Smooth muscle cell (in vitro differentiated cells): ENCODE data around the gene PSMD4. TPM values are rescaled to one million over a fixed set of nuclear protein-coding genes. Genes with fewer than 3 reads are reported as not detected.

ENCODE experiments used
- DNase-seq: peaks from one replicate; lab custom pipeline; 2025; ENCODE audit not compliant: unreplicated experiment; lab: John Stamatoyannopoulos, UW
- H2AFZ ChIP-seq: fragments of 200-600 bp; sonication (generic); 2 replicates; pipeline ENCODE4 v1.6.0; 2016; ENCODE audit warnings: antibody characterized with exemption, low read depth, mild to moderate bottlenecking
- H3F3A ChIP-seq: fragments of 200-600 bp; sonication (generic); 2 replicates; pipeline ENCODE4 v1.6.0; 2017; ENCODE audit warnings: antibody characterized with exemption, low read depth
- H3K27ac ChIP-seq: fragments of 200-600 bp; sonication (generic); 2 replicates; pipeline ENCODE4 v1.5.1; 2016; ENCODE audit warnings: low read depth, mild to moderate bottlenecking
- H3K27me3 ChIP-seq: fragments of 200-600 bp; sonication (generic); 2 replicates; pipeline ENCODE4 v1.6.1; 2016; ENCODE audit warnings: low read depth, mild to moderate bottlenecking
- H3K36me3 ChIP-seq: fragments of 200-600 bp; sonication (generic); 2 replicates; pipeline ENCODE4 v1.5.1; 2016; ENCODE audit warnings: low read depth
- H3K4me1 ChIP-seq: fragments of 200-600 bp; sonication (generic); 2 replicates; pipeline ENCODE4 v1.5.1; 2016; ENCODE audit warnings: low read depth
- H3K4me2 ChIP-seq: fragments of 200-600 bp; sonication (generic); 2 replicates; pipeline ENCODE4 v1.6.0; 2016; ENCODE audit warnings: mild to moderate bottlenecking
- H3K4me3 ChIP-seq: fragments of 200-600 bp; sonication (generic); 2 replicates; pipeline ENCODE4 v1.5.1; 2016; ENCODE audit warnings: mild to moderate bottlenecking
- H3K79me2 ChIP-seq: fragments of 200-600 bp; sonication (generic); 2 replicates; pipeline ENCODE4 v1.6.0; 2016; ENCODE audit warnings: low read depth, mild to moderate bottlenecking
- H3K9ac ChIP-seq: fragments of 200-600 bp; sonication (generic); 2 replicates; pipeline ENCODE4 v1.6.0; 2016; ENCODE audit warnings: low read depth
- H3K9me3 ChIP-seq: fragments of 200-600 bp; sonication (generic); replicated peaks from 2 replicates; pipeline ENCODE4 v1.5.1; 2016; ENCODE audit warnings: low read depth
- H4K20me1 ChIP-seq: fragments of 200-600 bp; sonication (generic); 2 replicates; pipeline ENCODE4 v1.6.0; 2016; ENCODE audit warnings: low read depth
- CTCF ChIP-seq: fragments of 200-600 bp; sonication (generic); IDR thresholded peaks from 2 replicates; pipeline ENCODE4 v1.5.1; 2017; ENCODE audit warnings: borderline replicate concordance, mild to moderate bottlenecking, antibody characterized with exemption; ENCODE audit not compliant: insufficient read depth, poor library complexity, severe bottlenecking
- WGBS: methylation state at CpG from one replicate; pipeline ENCODE4 v1.1.7; 2016; ENCODE audit warnings: low lambda C conversion rate; 5-methylcytosine and 5-hydroxymethylcytosine counted together
- polyA plus RNA-seq: library from polyadenylated mRNA; unstranded; fragments of >200 nt; fragmentation: Nextera tagmentation; extraction: Ambion mirVana; gene quantifications from 2 replicates; pipeline ENCODE4 v1.2.1, GENCODE V29; 2016
- total RNA-seq: library from RNA; depleted of rRNA; stranded (reverse); fragments of >200 nt; gene quantifications from 2 replicates; pipeline ENCODE4 v1.2.3, GENCODE V29; 2014

Gene PSMD4
- total and polyA plus RNA-seq, 2 experiments from 2014 or later, result 109 to 198 TPM

DNA sequence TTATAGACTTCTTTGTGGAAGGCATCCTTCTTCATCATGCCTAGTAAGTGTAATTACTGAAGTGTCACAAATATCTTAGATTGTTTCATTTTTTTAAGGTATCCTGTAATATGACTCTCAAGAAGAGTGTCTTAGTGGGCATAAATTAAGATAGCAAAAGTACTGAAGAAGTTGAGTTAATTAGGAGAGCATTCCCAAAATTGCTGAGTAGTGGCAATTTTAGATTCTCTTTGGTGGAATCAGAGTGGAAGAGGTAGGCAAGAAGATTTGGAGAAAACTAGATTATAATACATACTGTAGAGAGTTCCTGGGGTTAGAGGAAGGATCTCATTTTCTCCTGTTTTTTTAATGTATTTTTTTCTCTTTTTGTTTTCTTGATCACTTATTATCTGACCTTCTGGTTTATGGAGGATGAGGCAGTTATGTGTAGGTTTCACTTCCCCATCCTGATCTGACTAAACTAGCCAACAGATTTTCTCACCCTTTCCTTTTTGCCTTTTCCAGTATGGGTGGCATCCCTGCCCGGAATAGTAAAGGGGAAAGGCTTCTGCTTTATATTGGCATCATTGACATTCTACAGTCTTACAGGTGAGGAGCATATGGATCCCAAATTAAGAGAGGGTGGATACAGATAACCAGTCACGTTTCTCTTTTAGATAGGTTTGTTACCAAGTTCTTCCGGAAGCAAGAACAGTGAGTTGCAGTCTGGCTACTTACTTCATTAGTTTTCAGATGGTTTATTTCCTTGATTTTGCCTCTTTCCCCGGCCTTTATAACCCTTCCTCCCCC, 16.7 kb upstream of the PSMD4 start:
- WGBS, result 82% methylated on average over 4 of the region's 4 CpGs
- H3K9me3 ChIP-seq, result no peaks in the 10 kb centered on the region
- H3K27ac ChIP-seq, result peak overlapping the region; percentile 55
- DNase-seq, result no peak
- H2AFZ ChIP-seq, result no peak overlapping the region
- no peaks in the 10 kb centered on the region for H3K79me2 ChIP-seq
- H3F3A ChIP-seq, result peaks cover 5% of the 10 kb centered on the region
- no peak for TF ChIP-seq CTCF
- H3K4me2 ChIP-seq, result no peak overlapping the region
- peaks cover 40% of the 10 kb centered on the region for H3K36me3 ChIP-seq
- H3K27me3 ChIP-seq, result no peaks in the 10 kb centered on the region
- no peak overlapping the region for H3K4me3 ChIP-seq
- no peak overlapping the region for H3K9ac ChIP-seq
- peaks cover 15% of the 10 kb centered on the region for H4K20me1 ChIP-seq
- H3K4me1 ChIP-seq, result no peaks in the 10 kb centered on the region

- peaks cover 5% of the 10 kb centered on the region for H3F3A ChIP-seq
- H4K20me1 ChIP-seq, result peaks cover 15% of the 10 kb centered on the region
- no peak overlapping the region for H2AFZ ChIP-seq
- peaks cover 40% of the 10 kb centered on the region for H3K36me3 ChIP-seq
- no peak overlapping the region for H3K9ac ChIP-seq
- no peak overlapping the region for H3K4me2 ChIP-seq
- H3K27me3 ChIP-seq, result no peaks in the 10 kb centered on the region
- no peak overlapping the region for H3K4me3 ChIP-seq
- H3K27ac ChIP-seq, result peak overlapping the region; percentile 55
- no peaks in the 10 kb centered on the region for H3K9me3 ChIP-seq
- no peaks in the 10 kb centered on the region for H3K4me1 ChIP-seq
- DNase-seq, result no peak
- no peak for TF ChIP-seq CTCF
- 41% methylated on average over 1 of the region's 1 CpG for WGBS
- H3K79me2 ChIP-seq, result no peaks in the 10 kb centered on the region
These were observed 16.1 kb upstream of the PSMD4 start for GRCh38 chr1:151238467-151238739.

GRCh38 chr1:151242442-151242841, 12.1 kb upstream of the PSMD4 start:
- no peak overlapping the region for H3K4me2 ChIP-seq
- no peaks in the 10 kb centered on the region for H3K9me3 ChIP-seq
- H3K36me3 ChIP-seq, result peaks cover 16% of the 10 kb centered on the region
- H2AFZ ChIP-seq, result no peak overlapping the region
- H3K9ac ChIP-seq, result no peak overlapping the region
- H3F3A ChIP-seq, result peaks cover 14% of the 10 kb centered on the region
- whole genome bisulfite sequencing, result 100% methylated on average over 2 of the region's 2 CpGs
- no peak for TF ChIP-seq CTCF
- no peak overlapping the region for H3K27ac ChIP-seq
- peaks cover 15% of the 10 kb centered on the region for H4K20me1 ChIP-seq
- no peak for DNase-seq
- no peaks in the 10 kb centered on the region for H3K4me1 ChIP-seq
- H3K4me3 ChIP-seq, result no peak overlapping the region
- H3K27me3 ChIP-seq, result no peaks in the 10 kb centered on the region
- H3K79me2 ChIP-seq, result no peaks in the 10 kb centered on the region

DNA sequence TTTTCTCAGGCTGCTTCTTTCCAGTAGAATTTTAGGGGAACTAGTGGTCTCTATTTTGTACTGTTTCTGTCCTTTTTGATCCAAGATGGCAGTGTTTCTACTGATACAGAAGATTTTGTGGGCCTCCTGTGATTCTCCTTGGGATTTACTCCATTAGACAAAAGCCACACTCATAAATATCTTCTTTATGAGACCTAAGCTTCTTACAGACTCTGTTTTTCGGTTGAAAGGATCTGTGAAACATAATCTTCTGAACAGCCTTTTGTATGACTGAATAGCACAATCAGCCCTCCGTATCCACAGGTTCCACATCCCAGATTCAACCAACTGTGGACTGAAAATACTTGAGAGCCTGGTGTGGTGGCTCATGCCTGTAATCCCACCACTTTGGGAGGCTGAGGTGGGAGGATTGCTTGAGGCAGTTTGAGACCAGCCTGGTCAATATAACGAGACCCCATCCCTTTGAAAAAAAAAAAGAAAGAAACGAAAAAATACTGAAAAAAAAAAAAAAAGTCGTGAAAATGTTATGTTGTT, 10.8 kb upstream of the PSMD4 start:
- H3K4me1 ChIP-seq, result no peaks in the 10 kb centered on the region
- no peaks in the 10 kb centered on the region for H3K79me2 ChIP-seq
- peaks cover 3% of the 10 kb centered on the region for H4K20me1 ChIP-seq
- peaks cover 16% of the 10 kb centered on the region for H3F3A ChIP-seq
- H3K36me3 ChIP-seq, result peaks cover 29% of the 10 kb centered on the region
- WGBS, result 95% methylated on average over 5 of the region's 5 CpGs
- no peak overlapping the region for H3K4me2 ChIP-seq
- no peak overlapping the region for H2AFZ ChIP-seq
- H3K27ac ChIP-seq, result no peak overlapping the region
- no peak for DNase-seq
- H3K9ac ChIP-seq, result no peak overlapping the region
- no peak overlapping the region for H3K4me3 ChIP-seq
- no peaks in the 10 kb centered on the region for H3K9me3 ChIP-seq
- TF ChIP-seq CTCF, result no peak
- H3K27me3 ChIP-seq, result no peaks in the 10 kb centered on the region
